ENCODE measurements around the gene DDX10.

DNA sequence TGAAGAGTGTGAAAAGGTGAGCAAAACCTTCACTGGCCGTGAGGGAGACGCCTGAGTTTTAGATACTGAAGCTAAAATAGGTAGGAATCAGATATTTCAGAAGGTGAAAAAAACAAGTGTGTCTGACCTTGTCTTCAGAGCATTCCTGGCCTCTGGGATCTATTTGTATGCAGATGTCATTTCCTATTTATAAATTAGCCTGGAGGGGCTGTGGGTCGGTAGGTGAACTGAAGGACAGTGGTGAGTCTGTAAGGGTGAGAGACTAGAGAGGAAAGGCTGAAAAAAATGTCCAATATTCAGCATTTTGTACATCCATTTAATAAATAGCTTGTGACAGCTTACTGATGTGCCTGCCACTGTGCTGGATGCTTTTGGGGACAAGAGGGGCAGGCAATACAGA lies 302.1 kb downstream of the DDX10 start:
- TF ChIP-seq, protein P1, sequence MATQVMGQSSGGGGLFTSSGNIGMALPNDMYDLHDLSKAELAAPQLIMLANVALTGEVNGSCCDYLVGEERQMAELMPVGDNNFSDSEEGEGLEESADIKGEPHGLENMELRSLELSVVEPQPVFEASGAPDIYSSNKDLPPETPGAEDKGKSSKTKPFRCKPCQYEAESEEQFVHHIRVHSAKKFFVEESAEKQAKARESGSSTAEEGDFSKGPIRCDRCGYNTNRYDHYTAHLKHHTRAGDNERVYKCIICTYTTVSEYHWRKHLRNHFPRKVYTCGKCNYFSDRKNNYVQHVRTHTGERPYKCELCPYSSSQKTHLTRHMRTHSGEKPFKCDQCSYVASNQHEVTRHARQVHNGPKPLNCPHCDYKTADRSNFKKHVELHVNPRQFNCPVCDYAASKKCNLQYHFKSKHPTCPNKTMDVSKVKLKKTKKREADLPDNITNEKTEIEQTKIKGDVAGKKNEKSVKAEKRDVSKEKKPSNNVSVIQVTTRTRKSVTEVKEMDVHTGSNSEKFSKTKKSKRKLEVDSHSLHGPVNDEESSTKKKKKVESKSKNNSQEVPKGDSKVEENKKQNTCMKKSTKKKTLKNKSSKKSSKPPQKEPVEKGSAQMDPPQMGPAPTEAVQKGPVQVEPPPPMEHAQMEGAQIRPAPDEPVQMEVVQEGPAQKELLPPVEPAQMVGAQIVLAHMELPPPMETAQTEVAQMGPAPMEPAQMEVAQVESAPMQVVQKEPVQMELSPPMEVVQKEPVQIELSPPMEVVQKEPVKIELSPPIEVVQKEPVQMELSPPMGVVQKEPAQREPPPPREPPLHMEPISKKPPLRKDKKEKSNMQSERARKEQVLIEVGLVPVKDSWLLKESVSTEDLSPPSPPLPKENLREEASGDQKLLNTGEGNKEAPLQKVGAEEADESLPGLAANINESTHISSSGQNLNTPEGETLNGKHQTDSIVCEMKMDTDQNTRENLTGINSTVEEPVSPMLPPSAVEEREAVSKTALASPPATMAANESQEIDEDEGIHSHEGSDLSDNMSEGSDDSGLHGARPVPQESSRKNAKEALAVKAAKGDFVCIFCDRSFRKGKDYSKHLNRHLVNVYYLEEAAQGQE (IDR thresholded peaks at IDR 0.05; ENCODE audit: insufficient replicate concordance, low read depth), result no peak
- TF ChIP-seq POLR2AphosphoS5 (IDR thresholded peaks at IDR 0.05; ENCODE audit: low read depth) (no peak), GABPA (IDR thresholded peaks at IDR 0.05; ENCODE audit: low read depth) (no peak)
- TF ChIP-seq, protein P2, sequence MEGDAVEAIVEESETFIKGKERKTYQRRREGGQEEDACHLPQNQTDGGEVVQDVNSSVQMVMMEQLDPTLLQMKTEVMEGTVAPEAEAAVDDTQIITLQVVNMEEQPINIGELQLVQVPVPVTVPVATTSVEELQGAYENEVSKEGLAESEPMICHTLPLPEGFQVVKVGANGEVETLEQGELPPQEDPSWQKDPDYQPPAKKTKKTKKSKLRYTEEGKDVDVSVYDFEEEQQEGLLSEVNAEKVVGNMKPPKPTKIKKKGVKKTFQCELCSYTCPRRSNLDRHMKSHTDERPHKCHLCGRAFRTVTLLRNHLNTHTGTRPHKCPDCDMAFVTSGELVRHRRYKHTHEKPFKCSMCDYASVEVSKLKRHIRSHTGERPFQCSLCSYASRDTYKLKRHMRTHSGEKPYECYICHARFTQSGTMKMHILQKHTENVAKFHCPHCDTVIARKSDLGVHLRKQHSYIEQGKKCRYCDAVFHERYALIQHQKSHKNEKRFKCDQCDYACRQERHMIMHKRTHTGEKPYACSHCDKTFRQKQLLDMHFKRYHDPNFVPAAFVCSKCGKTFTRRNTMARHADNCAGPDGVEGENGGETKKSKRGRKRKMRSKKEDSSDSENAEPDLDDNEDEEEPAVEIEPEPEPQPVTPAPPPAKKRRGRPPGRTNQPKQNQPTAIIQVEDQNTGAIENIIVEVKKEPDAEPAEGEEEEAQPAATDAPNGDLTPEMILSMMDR (IDR thresholded peaks at IDR 0.05; ENCODE audit: insufficient read depth, low read length), result no peak

All from HL-60 (cell line).